Measurements from ENCODE around the gene VCP.

The VCP gene

DNA sequence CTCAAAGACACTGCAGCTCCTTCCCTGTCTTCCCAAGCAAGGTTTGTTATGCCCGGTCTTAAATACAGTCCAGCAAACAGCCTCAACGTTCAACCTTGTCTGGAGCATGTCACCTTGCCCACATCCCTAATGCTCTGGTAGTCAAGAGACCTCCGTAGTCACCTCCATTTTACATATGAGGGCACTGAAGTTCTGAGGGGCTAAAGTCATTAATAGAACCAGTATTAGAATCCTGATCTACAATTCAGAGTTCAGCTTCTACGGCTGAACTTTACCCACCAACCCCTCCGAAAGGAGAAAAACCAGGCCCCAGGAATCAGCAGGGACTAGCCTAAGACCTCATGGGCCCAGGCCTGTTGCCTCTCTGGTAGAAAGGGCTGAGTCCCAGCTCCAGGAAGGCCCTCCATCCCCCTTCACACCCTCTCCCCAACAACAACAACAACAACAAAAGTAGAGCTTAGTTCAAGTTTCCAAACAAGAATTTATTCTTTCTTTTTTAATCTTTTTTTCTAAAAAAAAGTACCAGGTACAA is 31.3 kb upstream of the VCP start:
- no peak for DNase-seq (ENCODE audit: low spot score)

DNA sequence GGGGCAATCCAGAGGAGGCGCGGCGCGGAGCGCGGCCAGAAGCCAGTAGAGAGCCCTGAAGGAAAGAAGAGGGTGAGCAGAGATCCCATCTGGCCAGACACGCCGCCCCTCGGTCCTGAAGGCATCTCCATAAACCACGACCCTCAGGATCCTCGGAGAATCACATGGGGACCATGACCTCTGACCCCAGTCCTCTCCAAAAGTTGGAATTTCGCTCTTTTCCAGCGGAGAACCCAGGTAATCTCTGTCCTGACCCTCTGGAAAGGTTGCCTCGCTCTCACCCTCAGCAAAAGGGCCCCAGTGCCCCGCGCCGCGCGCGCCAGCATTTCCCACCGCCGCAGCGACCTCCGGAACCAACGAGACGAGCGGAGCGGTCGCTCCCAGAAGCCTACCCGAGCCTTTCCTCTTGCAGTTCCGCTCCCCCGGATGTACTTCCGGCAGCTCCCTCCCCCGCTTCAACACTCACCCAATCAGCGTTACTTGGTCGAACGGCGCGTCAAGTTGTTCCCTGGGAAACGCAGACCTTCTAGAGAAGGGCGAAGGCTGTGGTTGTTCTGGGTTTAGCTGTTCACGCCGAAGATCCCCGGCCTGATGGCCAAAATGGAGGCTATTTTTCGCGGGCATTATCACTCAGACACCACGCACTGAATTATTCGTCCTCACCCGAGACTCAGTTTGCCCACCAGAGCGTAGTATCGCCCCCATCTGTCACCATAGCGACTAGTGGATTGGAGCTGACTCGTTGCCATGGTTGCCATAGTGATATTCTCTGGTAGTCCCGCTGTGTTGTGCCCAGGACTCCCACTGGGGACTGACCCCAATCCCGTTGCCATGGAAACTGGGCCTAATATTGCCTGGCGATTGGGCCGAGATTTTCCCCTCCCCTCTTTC is 30.6 kb upstream of the VCP start, which contains the start of gene STOML2:
Gene STOML2, minus strand, starts transcription at position 363 of the 891 bp plus-strand sequence. Its CDS starts 37 bp downstream, at position 326.
- peak; percentile 100 for DNase-seq (ENCODE audit: low spot score)

GRCh38 chr9:35102465-35102768 is 30.0 kb upstream of the VCP start:
- DNase-seq (ENCODE audit: low spot score) = no peak

GRCh38 chr9:35097573-35097972 is 25.1 kb upstream of the VCP start:
- no peak for DNase-seq (ENCODE audit: low spot score)

GRCh38 chr9:35096035-35096849 is 23.8 kb upstream of the VCP start, which contains the start of gene PIGO:
Gene PIGO, minus strand, starts transcription at chr9:35096591. Its CDS starts 1,026 bp downstream, at chr9:35095565.
- DNase-seq (ENCODE audit: low spot score) = peak; percentile 89

DNA sequence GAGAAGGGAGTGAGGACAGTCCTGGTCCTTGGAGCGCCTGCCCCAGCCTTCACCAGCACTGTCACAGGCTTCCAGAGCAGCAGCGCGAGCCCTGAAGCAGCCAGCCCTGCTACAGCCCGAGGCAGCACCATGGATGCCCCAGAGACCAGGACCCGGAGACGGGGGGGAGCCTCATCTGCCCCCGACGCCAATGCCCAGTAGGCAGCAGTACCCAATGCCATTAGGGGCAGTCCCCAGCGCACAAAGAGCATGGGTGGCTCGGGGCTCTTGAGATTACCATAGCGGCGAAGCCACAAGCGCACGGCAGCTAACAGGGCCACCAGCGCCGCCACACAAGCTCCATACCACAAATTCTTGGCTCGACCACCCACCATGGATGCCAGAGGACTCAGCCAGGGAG is 19.1 kb upstream of the VCP start:
- no peak for DNase-seq (ENCODE audit: low spot score)

GRCh38 chr9:35089434-35089833 is 17.0 kb upstream of the VCP start:
- DNase-seq (ENCODE audit: low spot score) = no peak

DNA sequence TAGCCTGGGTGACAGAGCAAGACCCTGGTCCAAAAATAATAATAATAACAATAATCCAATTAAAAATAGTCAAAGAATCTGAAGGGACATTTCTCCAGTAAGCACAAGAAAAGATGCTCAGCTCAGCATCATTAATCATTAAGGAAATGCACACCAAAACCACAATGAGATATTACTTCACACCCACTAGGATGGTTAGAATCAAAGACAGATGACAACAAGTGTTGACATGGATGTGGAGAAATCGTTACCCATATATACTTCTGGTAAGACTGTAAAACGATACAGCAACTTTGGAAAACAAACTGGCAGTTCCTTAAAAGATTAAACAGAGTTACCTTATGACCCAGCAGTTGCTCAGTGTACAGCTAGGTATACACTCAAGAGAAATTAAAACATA is 12.7 kb upstream of the VCP start:
- DNase-seq (ENCODE audit: low spot score) = no peak

DNA sequence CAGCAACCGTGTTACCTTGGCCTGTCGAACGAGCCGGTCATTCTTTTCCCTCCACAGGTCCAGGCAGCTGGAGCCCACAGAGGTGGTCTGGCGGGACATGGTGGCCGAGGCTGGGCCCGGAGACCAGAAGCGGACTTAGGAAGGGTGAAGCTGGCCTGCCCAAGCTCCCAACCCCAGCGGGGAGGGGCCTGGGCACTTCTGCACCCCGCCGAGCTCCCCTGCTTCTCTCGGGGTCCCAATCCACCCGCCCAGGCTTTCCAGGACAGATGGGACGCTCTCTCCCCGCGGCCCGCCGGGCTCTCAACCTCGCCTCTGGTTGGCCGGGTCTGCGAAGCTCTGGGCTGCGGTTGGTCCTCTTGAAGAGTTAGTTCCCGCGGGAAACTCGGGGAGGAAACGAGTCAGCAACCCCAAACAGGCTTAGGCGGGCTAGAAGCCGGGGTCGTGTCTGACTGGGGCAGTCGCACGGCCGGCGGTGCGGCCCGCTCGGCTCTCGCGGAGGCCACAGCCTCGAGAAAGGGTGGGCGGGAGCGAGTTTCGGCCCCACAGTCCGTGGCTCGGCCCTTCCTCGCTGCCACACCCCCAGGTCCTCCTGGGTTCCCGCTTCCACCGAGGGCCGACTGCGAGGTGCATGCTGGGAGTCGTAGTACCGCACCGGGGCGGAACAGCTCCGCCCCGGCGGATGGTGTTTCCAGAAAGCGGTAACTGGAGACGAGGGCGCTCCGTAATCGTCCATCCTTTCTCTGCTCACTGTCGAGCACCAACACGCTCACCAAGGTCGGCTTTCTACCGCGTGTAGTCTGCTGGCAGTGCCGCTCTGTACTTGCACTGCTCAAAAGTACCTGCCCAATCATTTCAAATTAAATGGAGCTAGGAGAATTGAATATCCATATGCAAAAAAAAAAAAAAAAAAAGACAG is 7.3 kb upstream of the VCP start, which contains the start of gene FANCG:
Gene FANCG, minus strand, starts transcription at position 517 of the 916 bp plus-strand sequence. Its CDS starts 418 bp downstream, at position 99.
- peak; percentile 93 for DNase-seq (ENCODE audit: low spot score)

DNA sequence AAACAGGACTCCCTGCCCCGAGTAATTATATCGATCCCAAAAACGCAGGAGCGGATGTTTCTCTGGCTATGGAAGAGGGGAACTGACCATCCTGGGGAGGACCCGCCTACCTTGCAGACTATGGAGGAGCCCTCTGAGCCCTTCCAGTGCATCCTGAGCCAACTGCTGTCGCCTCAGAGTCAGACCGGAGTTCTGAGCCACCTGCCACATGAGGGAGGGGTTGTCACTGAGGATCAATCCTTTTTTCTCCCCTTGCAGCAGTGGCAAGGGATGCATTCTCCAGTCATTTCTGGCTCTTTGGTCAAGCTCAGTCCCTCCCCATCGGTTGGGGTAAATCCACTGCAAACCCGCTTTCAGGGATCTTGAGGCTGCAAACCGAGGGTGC is 6.6 kb upstream of the VCP start:
- DNase-seq (ENCODE audit: low spot score) = no peak

GRCh38 chr9:35078066-35078465 is 5.6 kb upstream of the VCP start:
- DNase-seq (ENCODE audit: low spot score) = no peak

DNA sequence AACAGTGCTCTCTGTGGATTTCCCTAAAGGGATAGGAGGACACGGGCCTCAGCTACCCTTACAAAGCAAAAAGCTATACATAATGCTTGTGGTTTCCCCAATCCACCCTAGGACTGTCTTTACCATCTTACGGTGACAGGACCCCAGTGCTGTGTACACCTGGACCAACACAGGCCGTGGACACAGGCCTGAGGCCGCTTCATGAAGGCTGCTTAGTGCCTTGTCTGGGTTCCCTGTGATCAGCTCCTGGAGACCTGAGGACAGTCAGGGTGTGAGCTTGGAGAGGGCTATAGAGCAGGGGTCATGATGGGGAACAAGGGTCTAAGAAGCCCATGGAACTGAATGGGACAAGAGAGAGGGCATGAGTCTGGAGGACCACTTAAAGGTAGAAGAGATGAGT is 4.4 kb upstream of the VCP start:
- DNase-seq (ENCODE audit: low spot score) = no peak

GRCh38 chr9:35075358-35075757 is 2.9 kb upstream of the VCP start:
- DNase-seq (ENCODE audit: low spot score) = no peak

DNA sequence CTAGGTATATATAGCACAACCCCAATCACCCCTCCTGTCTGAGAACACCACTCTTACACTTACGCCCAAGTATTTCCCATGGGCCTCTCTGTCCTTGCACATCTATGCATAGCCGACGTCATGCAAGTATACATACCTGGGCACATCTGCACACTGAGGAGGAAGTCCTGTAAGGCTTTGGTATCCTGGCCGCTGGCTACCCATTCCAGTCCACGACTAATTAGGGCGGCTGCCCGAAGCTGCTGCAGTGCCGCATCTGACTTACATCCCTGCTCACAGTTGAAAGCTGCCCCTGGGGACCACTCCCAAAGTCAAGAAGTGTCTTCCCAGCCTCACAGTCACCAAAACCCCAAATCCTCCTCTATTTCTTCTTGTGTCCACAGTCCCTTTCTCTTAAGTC is 2.4 kb upstream of the VCP start:
- DNase-seq (ENCODE audit: low spot score) = no peak

DNA sequence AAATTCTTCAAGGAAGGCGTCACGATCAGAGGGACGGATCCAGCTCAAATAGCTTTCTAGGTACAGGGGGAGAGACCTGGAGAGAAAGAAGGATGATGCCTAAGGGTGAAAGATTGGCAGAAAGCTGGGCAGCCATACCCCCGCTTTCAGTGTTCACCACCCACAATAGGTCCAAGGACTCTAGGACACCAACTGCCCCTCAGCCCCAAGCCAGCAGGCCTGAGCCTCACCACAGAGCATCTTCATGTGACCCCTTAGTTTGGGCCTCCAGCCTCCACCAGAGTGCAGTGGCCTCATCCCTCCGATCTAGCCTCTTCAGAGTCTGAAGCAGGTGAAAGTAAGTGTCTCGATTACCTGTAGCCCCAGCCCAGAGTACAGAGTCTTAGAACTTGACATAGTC is 1.7 kb upstream of the VCP start:
- DNase-seq (ENCODE audit: low spot score) = no peak

DNA sequence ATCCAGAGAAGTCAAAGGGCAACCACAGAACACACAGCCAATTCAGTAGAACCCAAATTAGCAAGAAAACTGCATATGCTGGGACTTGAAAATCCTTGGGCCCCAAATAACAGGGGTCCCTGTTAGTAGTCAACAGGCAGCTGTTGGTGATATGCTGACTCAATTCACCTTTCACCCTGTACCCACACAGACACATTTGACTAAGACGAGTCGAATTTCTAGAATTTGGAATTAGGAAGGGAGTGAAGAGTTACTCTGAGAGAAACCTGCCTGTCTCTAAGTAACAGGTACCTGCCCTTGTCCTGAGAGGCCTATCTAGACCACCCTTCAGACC is 821 bp upstream of the VCP start:
- no peak for DNase-seq (ENCODE audit: low spot score)

DNA sequence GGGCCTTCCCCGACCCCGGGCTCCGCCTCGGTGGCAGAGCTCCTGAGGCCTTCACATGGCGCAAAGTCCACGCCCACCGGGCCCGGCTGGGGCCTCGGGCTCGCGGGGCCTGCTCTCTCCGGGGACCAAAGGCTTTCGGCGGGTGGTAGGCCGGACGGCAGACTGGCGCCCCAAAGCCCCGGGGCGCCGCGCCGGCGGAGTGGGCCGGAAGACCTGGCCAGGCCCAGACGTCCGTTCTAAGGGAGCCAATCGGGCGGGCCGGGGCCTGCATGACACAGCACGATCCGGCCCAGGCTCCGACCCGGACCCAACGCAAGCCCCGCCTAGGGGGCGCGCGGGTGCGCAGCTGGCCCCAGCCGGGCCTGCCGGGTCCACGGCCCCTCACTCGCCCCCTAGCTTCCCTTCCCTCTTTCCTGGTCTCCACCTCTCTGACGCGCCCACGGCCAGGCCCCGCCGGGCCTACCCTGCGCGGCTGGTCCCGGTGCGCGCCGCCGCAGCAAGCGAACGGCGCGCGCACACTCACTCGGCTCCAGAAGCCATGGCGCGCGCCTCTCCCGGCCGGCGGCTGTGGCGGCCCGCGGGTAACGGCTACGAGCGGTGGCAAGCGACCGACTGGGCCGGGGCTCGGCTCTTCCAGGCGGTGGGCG is 488 bp downstream of the VCP start:
- peak; percentile 68 for DNase-seq (ENCODE audit: low spot score)

- DNase-seq (ENCODE audit: low spot score) = no peak
Observed at GRCh38 chr9:35070823-35071813, 1.3 kb downstream of the VCP start.

DNA sequence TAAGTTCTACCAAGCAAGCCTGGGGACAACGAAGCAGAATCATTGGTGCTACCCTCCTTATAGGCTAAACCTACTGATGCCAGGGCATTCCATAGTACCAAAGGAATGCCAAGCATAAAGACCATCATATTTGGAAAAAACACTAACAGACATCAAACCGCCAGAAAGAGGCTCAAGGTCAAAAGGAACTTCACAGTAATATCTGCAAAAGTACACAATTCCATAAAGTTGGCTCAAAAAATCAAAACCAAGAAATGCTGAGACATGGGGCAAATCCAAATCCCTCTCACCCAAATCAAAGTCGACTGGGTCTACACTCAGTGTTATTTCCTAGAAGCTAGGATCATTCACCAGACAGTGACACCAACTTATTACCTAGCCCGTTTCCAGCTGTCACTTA is 3.4 kb downstream of the VCP start:
- DNase-seq (ENCODE audit: low spot score) = no peak

- no peak for DNase-seq (ENCODE audit: low spot score)
Observed at GRCh38 chr9:35067056-35067455, 5.4 kb downstream of the VCP start.
